ENCODE data around the gene AP1G2.
"Not testable (repeated sequence)": the region's sequence is repeated elsewhere in the genome, so short reads cannot be mapped to it uniquely, and the experiment has no call there.

Gene AP1G2

GRCh38 chr14:23538785-23539184, 28.8 kb downstream of the AP1G2 start:
- Histone ChIP-seq H4K20me1 (ENCODE audit: insufficient read depth) (no peaks in the 10 kb centered on the region), H3K9ac (no peak overlapping the region), H3K36me3 (ENCODE audit: insufficient read depth) (no peaks in the 10 kb centered on the region), H3K4me3 (IDR thresholded peaks at IDR 0.05; ENCODE audit: insufficient read depth, low read depth, low read length) (no peak overlapping the region), H3K27me3 (ENCODE audit: insufficient read depth, low read depth) (no peaks in the 10 kb centered on the region), H3K4me1 (ENCODE audit: low read depth, poor library complexity, severe bottlenecking) (no peaks in the 10 kb centered on the region), H3K79me2 (ENCODE audit: insufficient read depth, low read depth) (no peaks in the 10 kb centered on the region), H3K27ac (no peak overlapping the region), H3K4me2 (no peak overlapping the region), H2AFZ (ENCODE audit: low read depth) (no peak overlapping the region)
- TF ChIP-seq CTCF (conservative IDR thresholded peaks at IDR 0.05; ENCODE audit: low read depth, low read length), result no peak

GRCh38 chr14:23538050-23538718, 29.4 kb downstream of the AP1G2 start:
- H4K20me1 ChIP-seq (ENCODE audit: insufficient read depth), result no peaks in the 10 kb centered on the region
- TF ChIP-seq CTCF (conservative IDR thresholded peaks at IDR 0.05; ENCODE audit: low read depth, low read length), result no peak
- H3K4me2 ChIP-seq, result no peak overlapping the region
- H3K9ac ChIP-seq, result no peak overlapping the region
- no peaks in the 10 kb centered on the region for H3K27me3 ChIP-seq (ENCODE audit: insufficient read depth, low read depth)
- H3K4me3 ChIP-seq (IDR thresholded peaks at IDR 0.05; ENCODE audit: insufficient read depth, low read depth, low read length), result no peak overlapping the region
- no peaks in the 10 kb centered on the region for H3K36me3 ChIP-seq (ENCODE audit: insufficient read depth)
- no peaks in the 10 kb centered on the region for H3K79me2 ChIP-seq (ENCODE audit: insufficient read depth, low read depth)
- no peaks in the 10 kb centered on the region for H3K4me1 ChIP-seq (ENCODE audit: low read depth, poor library complexity, severe bottlenecking)
- no peak overlapping the region for H2AFZ ChIP-seq (ENCODE audit: low read depth)
- H3K27ac ChIP-seq, result no peak overlapping the region

GRCh38 chr14:23537351-23538049, 30.1 kb downstream of the AP1G2 start:
- H3K79me2 ChIP-seq (ENCODE audit: insufficient read depth, low read depth), result no peaks in the 10 kb centered on the region
- H3K36me3 ChIP-seq (ENCODE audit: insufficient read depth), result no peaks in the 10 kb centered on the region
- no peak overlapping the region for H2AFZ ChIP-seq (ENCODE audit: low read depth)
- H3K4me3 ChIP-seq (IDR thresholded peaks at IDR 0.05; ENCODE audit: insufficient read depth, low read depth, low read length), result no peak overlapping the region
- no peaks in the 10 kb centered on the region for H3K27me3 ChIP-seq (ENCODE audit: insufficient read depth, low read depth)
- no peak for TF ChIP-seq CTCF (conservative IDR thresholded peaks at IDR 0.05; ENCODE audit: low read depth, low read length)
- no peaks in the 10 kb centered on the region for H3K4me1 ChIP-seq (ENCODE audit: low read depth, poor library complexity, severe bottlenecking)
- H4K20me1 ChIP-seq (ENCODE audit: insufficient read depth), result no peaks in the 10 kb centered on the region
- H3K27ac ChIP-seq, result no peak overlapping the region
- H3K9ac ChIP-seq, result no peak overlapping the region
- no peak overlapping the region for H3K4me2 ChIP-seq

GRCh38 chr14:23536906-23537305, 30.7 kb downstream of the AP1G2 start:
- not testable (repeated sequence) for H3K9ac ChIP-seq; H3K27ac ChIP-seq; H2AFZ ChIP-seq (ENCODE audit: low read depth); H3K36me3 ChIP-seq (ENCODE audit: insufficient read depth); H4K20me1 ChIP-seq (ENCODE audit: insufficient read depth); H3K27me3 ChIP-seq (ENCODE audit: insufficient read depth, low read depth); H3K79me2 ChIP-seq (ENCODE audit: insufficient read depth, low read depth); H3K4me1 ChIP-seq (ENCODE audit: low read depth, poor library complexity, severe bottlenecking); H3K4me3 ChIP-seq (IDR thresholded peaks at IDR 0.05; ENCODE audit: insufficient read depth, low read depth, low read length); H3K4me2 ChIP-seq

- no peak for TF ChIP-seq CTCF (conservative IDR thresholded peaks at IDR 0.05; ENCODE audit: low read depth, low read length)
- Histone ChIP-seq H3K4me2 (no peak overlapping the region), H2AFZ (ENCODE audit: low read depth) (no peak overlapping the region), H3K27me3 (ENCODE audit: insufficient read depth, low read depth) (no peaks in the 10 kb centered on the region), H3K27ac (no peak overlapping the region), H3K4me1 (ENCODE audit: low read depth, poor library complexity, severe bottlenecking) (no peaks in the 10 kb centered on the region), H3K36me3 (ENCODE audit: insufficient read depth) (no peaks in the 10 kb centered on the region), H4K20me1 (ENCODE audit: insufficient read depth) (no peaks in the 10 kb centered on the region), H3K4me3 (IDR thresholded peaks at IDR 0.05; ENCODE audit: insufficient read depth, low read depth, low read length) (no peak overlapping the region), H3K79me2 (ENCODE audit: insufficient read depth, low read depth) (no peaks in the 10 kb centered on the region), H3K9ac (no peak overlapping the region)
Measured at GRCh38 chr14:23536494-23536893, 31.1 kb downstream of the AP1G2 start.
